K562 (cell line): ENCODE data around the gene FASTK. TPM values are rescaled to one million over a fixed set of nuclear protein-coding genes. Genes with fewer than 3 reads are reported as not detected.

Source experiments
- CHD1 ChIP-seq: fragments of 200-600 bp; sonication (generic); IDR thresholded peaks from one replicate; pipeline ENCODE4 v1.6.1; 2012; ENCODE audit warnings: mild to moderate bottlenecking, moderate library complexity, low read length, inconsistent platforms
- CHD7 ChIP-seq: fragments of 200-600 bp; sonication (generic); IDR thresholded peaks from one replicate; pipeline ENCODE4 v1.6.1; 2012; ENCODE audit warnings: mild to moderate bottlenecking, low read depth, low read length, inconsistent platforms
- EGR1 ChIP-seq: fragments of 450-650 bp; conservative IDR thresholded peaks from 2 replicates; pipeline ENCODE4 v1.6.1; 2017; ENCODE audit warnings: mild to moderate bottlenecking
- ESRRB ChIP-seq: fragments of 250-450 bp; sonication (Bioruptor Pico); IDR thresholded peaks from 2 replicates; pipeline ENCODE4 v1.5.0; 2020; ENCODE audit warnings: mild to moderate bottlenecking, moderate library complexity, borderline replicate concordance
- ETS1 ChIP-seq: conservative IDR thresholded peaks from 2 replicates; pipeline ENCODE4 v1.6.1; 2011; ENCODE audit warnings: low read depth, mild to moderate bottlenecking, low read length; ENCODE audit not compliant: control insufficient read depth
- GTF2A2 ChIP-seq: IDR thresholded peaks from 2 replicates; pipeline ENCODE4 v1.6.1; 2016; ENCODE audit warnings: mild to moderate bottlenecking, missing genetic modification characterization, missing compliant biosample characterization
- HDAC2 ChIP-seq: fragments of 450-650 bp; IDR thresholded peaks from 2 replicates; pipeline ENCODE4 v1.6.1; 2016; ENCODE audit warnings: mild to moderate bottlenecking
- MAFF ChIP-seq: IDR thresholded peaks from 2 replicates; pipeline ENCODE4 v1.6.1; 2012; ENCODE audit warnings: low read length, improper control_type of control experiment
- MTA3 ChIP-seq: fragments of 450-650 bp; formaldehyde crosslinking; IDR thresholded peaks from 2 replicates; pipeline ENCODE4 v1.6.1; 2017; ENCODE audit warnings: mild to moderate bottlenecking, borderline replicate concordance
- NFIX ChIP-seq: fragments of 250-450 bp; sonication (Bioruptor Pico); IDR thresholded peaks from 2 replicates; pipeline ENCODE4 v1.4.0; 2020; ENCODE audit warnings: low read depth, mild to moderate bottlenecking, moderate library complexity
- ZNF121 ChIP-seq: sonication (generic); formaldehyde crosslinking; conservative IDR thresholded peaks from 2 replicates; pipeline ENCODE4 v1.8.0; 2022; ENCODE audit warnings: missing genetic modification reagents
- ZNF143 ChIP-seq: sonication (generic); formaldehyde crosslinking; IDR thresholded peaks from 2 replicates; pipeline ENCODE4 v1.9.0; 2022; ENCODE audit warnings: mild to moderate bottlenecking, missing genetic modification reagents
- ZNF589 ChIP-seq: fragments of 200-800 bp; sonication (Bioruptor generic); IDR thresholded peaks from 2 replicates; pipeline ENCODE4 v1.6.1; 2016; ENCODE audit warnings: low read depth, missing genetic modification characterization, missing compliant biosample characterization
- polyA plus RNA-seq, 8 experiments: library from polyadenylated mRNA; depleted of rRNA in 4 of 8; stranded (reverse) in 5 of 8; unstranded in 3 of 8; fragments of >200 nt; fragmentation: Nextera tagmentation in 2 of 8; fragmentation: Illumina TruSeq in 1 of 8; extraction: Ambion mirVana in 2 of 8; extraction: Trizol in 1 of 8; gene quantifications; 2 replicates each; pipeline versions ENCODE4 v1.2.1 to v1.2.3, GENCODE V29; 2011 to 2014; ENCODE audit warnings: inconsistent platforms in 1 of 8, missing spikeins in 1 of 8
- total RNA-seq, 7 experiments: library from RNA; depleted of rRNA in 6 of 7; stranded (reverse); fragments of >200 nt in 6 of 7; fragmentation: Illumina TruSeq in 2 of 7; extraction: Trizol in 2 of 7; gene quantifications; 2 replicates each; pipeline versions ENCODE4 v1.2.1 to v1.2.3, GENCODE V29; 2011 to 2021; ENCODE audit warnings: low replicate concordance in 1 of 7
- TF ChIP-seq, protein P1 (sequence below): sonication (generic); formaldehyde crosslinking; IDR thresholded peaks from 2 replicates; pipeline ENCODE4 v1.8.1; 2023; ENCODE audit warnings: mild to moderate bottlenecking, missing genetic modification reagents

Gene FASTK
- total and polyA plus RNA-seq, 9 of the 15 experiments (the other 6 are each of a cell fraction or from before 2014, with no cell fraction given) = 0.51 to 150 (median 48.2) TPM

DNA sequence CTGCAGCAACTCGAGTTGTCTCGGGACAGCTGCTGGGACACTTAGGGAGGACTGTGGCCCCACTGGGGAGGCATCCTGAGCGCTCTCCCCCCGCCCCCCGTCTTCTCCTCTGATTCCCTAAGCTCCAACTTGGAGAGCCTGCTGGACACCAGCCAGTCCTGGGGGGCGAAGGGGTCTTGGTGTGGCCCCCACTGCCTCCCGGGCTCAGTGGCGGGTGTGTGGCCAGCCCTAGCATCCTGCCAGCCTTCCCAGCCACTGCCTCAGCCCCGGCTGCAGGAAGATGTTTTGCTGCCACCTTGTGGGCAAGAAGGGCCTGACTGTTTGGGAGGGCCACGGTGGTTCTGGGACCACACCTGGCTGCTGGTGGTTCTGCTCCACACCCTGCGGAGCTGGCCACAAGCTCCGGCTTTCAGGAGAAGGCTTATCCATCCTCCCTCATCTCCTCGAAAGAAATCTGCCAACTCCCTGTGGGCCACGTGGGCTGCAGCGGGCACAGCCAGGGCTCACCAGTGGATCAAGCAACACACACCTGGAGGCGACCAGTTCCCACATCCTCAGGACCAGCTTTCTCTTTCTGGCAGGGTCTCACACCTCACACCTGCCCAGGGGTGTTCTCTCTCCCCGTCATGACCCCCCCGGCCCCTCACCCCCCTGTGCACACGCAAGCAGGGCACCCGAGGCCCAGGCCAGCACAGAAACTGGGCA is 30.5 kb upstream of the FASTK start (continued):
- TF ChIP-seq CHD7 = no peak
- no peak; the same call in 1 of the 2 replicates for TF ChIP-seq MTA3
- no peak for TF ChIP-seq EGR1
- TF ChIP-seq MAFF = no peak
- no peak for TF ChIP-seq CHD1
- no peak for TF ChIP-seq GTF2A2
- TF ChIP-seq HDAC2 = no peak
- TF ChIP-seq NFIX (CRISPR knock-in tag) = no peak
- TF ChIP-seq, protein P1, sequence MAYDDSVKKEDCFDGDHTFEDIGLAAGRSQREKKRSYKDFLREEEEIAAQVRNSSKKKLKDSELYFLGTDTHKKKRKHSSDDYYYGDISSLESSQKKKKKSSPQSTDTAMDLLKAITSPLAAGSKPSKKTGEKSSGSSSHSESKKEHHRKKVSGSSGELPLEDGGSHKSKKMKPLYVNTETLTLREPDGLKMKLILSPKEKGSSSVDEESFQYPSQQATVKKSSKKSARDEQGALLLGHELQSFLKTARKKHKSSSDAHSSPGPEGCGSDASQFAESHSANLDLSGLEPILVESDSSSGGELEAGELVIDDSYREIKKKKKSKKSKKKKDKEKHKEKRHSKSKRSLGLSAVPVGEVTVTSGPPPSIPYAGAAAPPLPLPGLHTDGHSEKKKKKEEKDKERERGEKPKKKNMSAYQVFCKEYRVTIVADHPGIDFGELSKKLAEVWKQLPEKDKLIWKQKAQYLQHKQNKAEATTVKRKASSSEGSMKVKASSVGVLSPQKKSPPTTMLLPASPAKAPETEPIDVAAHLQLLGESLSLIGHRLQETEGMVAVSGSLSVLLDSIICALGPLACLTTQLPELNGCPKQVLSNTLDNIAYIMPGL = no peak
- no peak for TF ChIP-seq ZNF121 (CRISPR knock-in tag)
- no peak for TF ChIP-seq ZNF143 (CRISPR knock-in tag)
- no peak for TF ChIP-seq ZNF589 (CRISPR knock-in tag)
- TF ChIP-seq ETS1 = no peak
- TF ChIP-seq ESRRB (CRISPR knock-in tag) = no peak
